ENCODE measurements around the gene DAD1. TPM values are rescaled to one million over a fixed set of nuclear protein-coding genes. Genes with fewer than 3 reads are reported as not detected.
A peak's percentile ranks its signal among the peaks of the same experiment; 100 is the strongest.

DAD1 gene
- total RNA-seq, 2 donors from 2014 or later = 91.3 to 104 TPM

DNA sequence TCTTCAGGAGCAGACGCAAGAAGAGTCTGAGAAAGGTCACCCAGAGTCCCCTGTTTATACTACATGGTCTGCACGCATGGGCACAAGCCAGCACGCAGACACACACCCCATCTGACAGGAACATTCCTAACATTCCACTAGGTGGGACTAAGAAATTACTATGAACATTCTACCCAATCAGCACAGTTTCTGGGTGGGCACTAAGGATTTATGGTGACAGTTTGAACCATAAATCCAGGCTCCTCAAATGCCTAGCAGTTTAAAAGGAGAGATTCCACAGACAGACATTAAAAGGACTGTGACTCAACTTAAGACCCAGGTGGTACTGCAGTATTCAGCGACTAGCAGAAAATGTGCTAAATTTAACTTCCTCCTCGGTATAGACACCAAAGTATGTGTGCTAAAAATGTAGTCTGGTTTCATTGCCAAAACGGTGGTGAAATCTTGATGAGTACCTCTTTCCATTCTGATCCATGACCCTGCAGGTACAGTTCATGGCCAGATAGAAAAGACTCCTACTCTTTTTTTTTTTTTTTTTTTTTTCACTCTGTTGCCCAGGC, 25.3 kb upstream of the DAD1 start:
- peak; percentile 38 to 70 (median 54) for DNase-seq

DNA sequence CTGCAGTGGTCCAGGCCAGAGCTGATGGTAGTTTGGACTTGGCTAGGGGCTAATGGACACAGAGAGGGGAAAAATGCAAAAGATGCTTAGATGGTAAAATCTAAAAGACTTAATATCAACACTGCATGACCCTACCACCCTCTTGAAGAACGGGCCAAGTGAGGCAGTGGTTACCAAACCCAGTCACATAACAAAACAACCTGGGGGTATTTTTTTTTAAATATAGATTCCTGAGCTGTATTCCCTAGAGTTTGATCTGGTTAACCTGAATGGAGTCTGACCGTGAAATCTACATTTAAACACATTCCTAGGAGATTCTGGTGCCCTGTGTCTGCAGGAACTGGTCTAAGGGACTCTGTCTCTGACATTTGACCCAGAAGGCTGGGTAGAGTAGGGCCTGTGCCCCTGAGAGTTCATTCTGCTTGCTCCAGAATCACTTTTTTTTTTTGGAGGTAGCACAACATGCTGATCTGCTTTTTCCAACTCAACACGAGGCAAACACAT, 24.8 kb upstream of the DAD1 start:
- ATAC-seq = no peak

More for the DNA sequence above, 25.3 kb upstream of the DAD1 start:
- no peaks in the 10 kb centered on the region for H3K9me3 ChIP-seq
- 18 to 38% methylated on average over 6 of the region's 6 CpGs for WGBS, 2 donors
- H3K36me3 ChIP-seq (replicated peaks in 1 of 2; ENCODE audit: insufficient read depth in 1 of 2, low read depth in 2 of 2) = peaks cover 9 to 22% of the 10 kb centered on the region in 2 donors
- H3K4me1 ChIP-seq = peaks cover 11% of the 10 kb centered on the region
- peak; percentile 90 for ATAC-seq
- TF ChIP-seq, protein P1, sequence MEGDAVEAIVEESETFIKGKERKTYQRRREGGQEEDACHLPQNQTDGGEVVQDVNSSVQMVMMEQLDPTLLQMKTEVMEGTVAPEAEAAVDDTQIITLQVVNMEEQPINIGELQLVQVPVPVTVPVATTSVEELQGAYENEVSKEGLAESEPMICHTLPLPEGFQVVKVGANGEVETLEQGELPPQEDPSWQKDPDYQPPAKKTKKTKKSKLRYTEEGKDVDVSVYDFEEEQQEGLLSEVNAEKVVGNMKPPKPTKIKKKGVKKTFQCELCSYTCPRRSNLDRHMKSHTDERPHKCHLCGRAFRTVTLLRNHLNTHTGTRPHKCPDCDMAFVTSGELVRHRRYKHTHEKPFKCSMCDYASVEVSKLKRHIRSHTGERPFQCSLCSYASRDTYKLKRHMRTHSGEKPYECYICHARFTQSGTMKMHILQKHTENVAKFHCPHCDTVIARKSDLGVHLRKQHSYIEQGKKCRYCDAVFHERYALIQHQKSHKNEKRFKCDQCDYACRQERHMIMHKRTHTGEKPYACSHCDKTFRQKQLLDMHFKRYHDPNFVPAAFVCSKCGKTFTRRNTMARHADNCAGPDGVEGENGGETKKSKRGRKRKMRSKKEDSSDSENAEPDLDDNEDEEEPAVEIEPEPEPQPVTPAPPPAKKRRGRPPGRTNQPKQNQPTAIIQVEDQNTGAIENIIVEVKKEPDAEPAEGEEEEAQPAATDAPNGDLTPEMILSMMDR (IDR thresholded peaks at IDR 0.05) = no peak
- TF ChIP-seq POLR2A (IDR thresholded peaks at IDR 0.05) = peak in 1 of 3 donors; percentile 13
- H3K4me3 ChIP-seq = no peak overlapping the region
- H3K27me3 ChIP-seq = no peaks in the 10 kb centered on the region
- peak overlapping the region; percentile 22 to 77 (median 60) for H3K27ac ChIP-seq
- intact Hi-C loops (cut with DNase I) = no loop called here

GRCh38 chr14:22613106-22613695, 24.2 kb upstream of the DAD1 start:
- DNase-seq (no peak), ATAC-seq (no peak)
- no peaks in the 10 kb centered on the region for H3K9me3 ChIP-seq
- H3K27me3 ChIP-seq = no peaks in the 10 kb centered on the region
- H3K4me3 ChIP-seq = no peak overlapping the region
- peak overlapping the region; percentile 26 to 77 (median 60) for H3K27ac ChIP-seq
- H3K36me3 ChIP-seq (replicated peaks in 1 of 2; ENCODE audit: insufficient read depth in 1 of 2, low read depth in 2 of 2) = peaks cover 13 to 31% of the 10 kb centered on the region in 2 donors
- TF ChIP-seq, protein P1 (IDR thresholded peaks at IDR 0.05) = no peak
- no peak for TF ChIP-seq POLR2A (IDR thresholded peaks at IDR 0.05)
- intact Hi-C loops (cut with DNase I) = no loop called here
- peaks cover 11% of the 10 kb centered on the region for H3K4me1 ChIP-seq
- 52 to 59% methylated on average over 2 of the region's 2 CpGs for WGBS, 2 donors

More for the DNA sequence above, 24.8 kb upstream of the DAD1 start:
- 54 to 62% methylated on average over 3 of the region's 3 CpGs for WGBS, 2 donors
- Histone ChIP-seq H3K36me3 (replicated peaks in 1 of 2; ENCODE audit: insufficient read depth in 1 of 2, low read depth in 2 of 2) (peaks cover 9 to 25% of the 10 kb centered on the region in 2 donors), H3K4me3 (no peak overlapping the region), H3K27ac (peak overlapping the region; percentile 26 to 77 (median 60)), H3K9me3 (no peaks in the 10 kb centered on the region), H3K4me1 (peaks cover 11% of the 10 kb centered on the region), H3K27me3 (no peaks in the 10 kb centered on the region)
- DNase-seq = no peak
- intact Hi-C loops (cut with DNase I) = no loop called here
- TF ChIP-seq POLR2A (IDR thresholded peaks at IDR 0.05) = no peak
- TF ChIP-seq, protein P1 (IDR thresholded peaks at IDR 0.05) = no peak

- Histone ChIP-seq H3K27ac (no peak overlapping the region), H3K4me1 (peaks cover 11% of the 10 kb centered on the region), H3K4me3 (no peak overlapping the region), H3K36me3 (replicated peaks in 1 of 2; ENCODE audit: insufficient read depth in 1 of 2, low read depth in 2 of 2) (peaks cover 30 to 39% of the 10 kb centered on the region in 2 donors), H3K9me3 (no peaks in the 10 kb centered on the region), H3K27me3 (no peaks in the 10 kb centered on the region)
- ATAC-seq (no peak), DNase-seq (no peak)
- intact Hi-C loops (cut with DNase I) = no loop called here
- TF ChIP-seq POLR2A (IDR thresholded peaks at IDR 0.05) = no peak
- TF ChIP-seq, protein P1 (IDR thresholded peaks at IDR 0.05) = no peak
- 81 to 94% methylated on average over 2 of the region's 2 CpGs for WGBS, 2 donors
These were observed 21.9 kb upstream of the DAD1 start for GRCh38 chr14:22610931-22611330.
